DOHH2 (cell line): ENCODE data around the gene C1QTNF4.
A peak's percentile ranks its signal among the peaks of the same experiment; 100 is the strongest.
"Not testable (repeated sequence)": the region's sequence is repeated elsewhere in the genome, so short reads cannot be mapped to it uniquely, and the experiment has no call there.

ENCODE experiments used
- H3F3A ChIP-seq: fragments of 200-600 bp; sonication (generic), shearing (Covaris generic); 2 replicates; pipeline ENCODE4 v1.6.0; 2016; ENCODE audit warnings: antibody characterized with exemption, mild to moderate bottlenecking; ENCODE audit not compliant: control insufficient read depth, insufficient read depth
- H3K27ac ChIP-seq: fragments of 200-600 bp; sonication (generic); 2 replicates; pipeline ENCODE4 v1.5.1; 2014; ENCODE audit warnings: low read depth, mild to moderate bottlenecking, low read length, moderate library complexity
- H3K27me3 ChIP-seq: fragments of 200-600 bp; sonication (generic); 2 replicates; pipeline ENCODE4 v1.6.1; 2014; ENCODE audit warnings: mild to moderate bottlenecking, low read length, mixed read lengths; ENCODE audit not compliant: control insufficient read depth
- H3K36me3 ChIP-seq: fragments of 200-600 bp; sonication (generic); 2 replicates; pipeline ENCODE4 v1.6.1; 2014; ENCODE audit warnings: mild to moderate bottlenecking, low read length, moderate library complexity, mixed read lengths; ENCODE audit not compliant: control insufficient read depth
- H3K4me1 ChIP-seq: fragments of 200-600 bp; sonication (generic); 2 replicates; pipeline ENCODE4 v1.6.1; 2014; ENCODE audit warnings: mild to moderate bottlenecking, low read length, mixed read lengths; ENCODE audit not compliant: control insufficient read depth
- H3K4me2 ChIP-seq: fragments of 200-600 bp; sonication (generic); 2 replicates; pipeline ENCODE4 v1.6.0; 2014; ENCODE audit warnings: mild to moderate bottlenecking, low read length, moderate library complexity
- H3K4me3 ChIP-seq: fragments of 200-600 bp; sonication (generic); 2 replicates; pipeline ENCODE4 v1.5.1; 2014; ENCODE audit warnings: mild to moderate bottlenecking, low read length, mixed read lengths
- H3K79me2 ChIP-seq: fragments of 200-600 bp; sonication (generic); 2 replicates; pipeline ENCODE4 v1.6.1; 2014; ENCODE audit warnings: mild to moderate bottlenecking, low read length, mixed read lengths; ENCODE audit not compliant: control insufficient read depth
- H3K9me2 ChIP-seq: fragments of 200-600 bp; sonication (generic); replicated peaks from 2 replicates; pipeline ENCODE4 v1.6.1; 2014; ENCODE audit warnings: mild to moderate bottlenecking, low read length, mixed read lengths; ENCODE audit not compliant: control insufficient read depth
- H3K9me3 ChIP-seq: fragments of 200-600 bp; sonication (generic); 2 replicates; pipeline ENCODE4 v1.6.1; 2014; ENCODE audit warnings: antibody characterized with exemption, low read length, mixed read lengths; ENCODE audit not compliant: control insufficient read depth, insufficient read depth
- H4K20me1 ChIP-seq: fragments of 200-600 bp; sonication (generic); 2 replicates; pipeline ENCODE4 v1.6.0; 2014; ENCODE audit warnings: low read depth, mild to moderate bottlenecking, antibody characterized with exemption, low read length, moderate library complexity; ENCODE audit not compliant: control insufficient read depth, insufficient read depth
- EZH2phosphoT487 ChIP-seq: fragments of 200-600 bp; sonication (generic); IDR thresholded peaks from 2 replicates; pipeline ENCODE4 v1.6.1; 2017; ENCODE audit warnings: borderline replicate concordance, mild to moderate bottlenecking, antibody characterized with exemption, low read length, moderate library complexity, mixed read lengths
- TF ChIP-seq, protein P1 (sequence below): fragments of 200-600 bp; sonication (generic); IDR thresholded peaks from one replicate; pipeline ENCODE4 v1.5.1; 2014; ENCODE audit warnings: antibody characterized with exemption, mild to moderate bottlenecking, low read depth, low read length; ENCODE audit not compliant: poor library complexity, severe bottlenecking

Gene C1QTNF4

DNA sequence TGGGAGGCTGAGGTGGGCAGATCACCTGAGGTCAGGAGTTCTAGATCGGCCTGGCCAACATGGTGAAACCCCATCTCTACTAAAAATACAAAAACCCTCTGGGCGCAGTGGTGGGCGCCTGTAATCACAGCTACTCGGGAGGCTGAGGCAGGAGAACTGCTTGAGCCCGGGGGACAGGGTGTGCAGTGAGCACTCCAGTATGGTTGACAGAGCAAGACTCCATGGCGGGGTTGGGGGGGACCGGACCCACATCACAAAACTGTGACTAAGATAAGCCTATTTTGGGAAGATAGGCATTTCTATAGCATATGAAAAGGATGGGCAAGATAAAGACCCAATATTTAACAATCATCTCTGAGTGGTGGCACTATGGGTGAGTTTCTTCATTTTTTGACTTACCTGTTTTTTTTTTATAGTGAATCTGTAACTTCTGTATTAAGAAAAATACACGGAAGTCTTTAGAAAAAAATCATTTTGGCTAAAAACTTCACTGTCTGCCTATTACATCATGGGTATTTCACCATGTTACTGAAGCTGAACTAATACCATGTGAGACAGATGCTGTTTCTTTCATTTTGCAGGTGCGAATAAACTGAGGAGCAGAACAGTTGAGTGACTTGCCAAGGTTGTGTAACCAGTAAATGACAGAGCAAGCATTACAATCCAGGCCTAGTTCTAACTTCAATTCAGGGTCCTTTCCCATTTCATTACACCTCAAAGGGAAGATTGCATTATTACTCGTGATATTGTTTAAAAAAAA is 43.7 kb downstream of the C1QTNF4 start:
- Histone ChIP-seq H3K4me3 (peak overlapping the region; percentile 94), H3K27ac (0 out of 2 replicates have a peak overlapping the region, but pooled peaks have one; percentile 18), H4K20me1 (peaks cover 24% of the 10 kb centered on the region), H3K4me2 (peak overlapping the region; percentile 100), H3K27me3 (no peaks in the 10 kb centered on the region), H3K79me2 (peaks cover 80% of the 10 kb centered on the region), H3K4me1 (peaks cover 26% of the 10 kb centered on the region), H3K9me3 (no peaks in the 10 kb centered on the region), H3K9me2 (no peaks in the 10 kb centered on the region), H3F3A (peaks cover 7% of the 10 kb centered on the region; the same call in 1 of the 2 replicates), H3K36me3 (peaks cover 58% of the 10 kb centered on the region)
- no peak for TF ChIP-seq EZH2phosphoT487
- TF ChIP-seq, protein P1, sequence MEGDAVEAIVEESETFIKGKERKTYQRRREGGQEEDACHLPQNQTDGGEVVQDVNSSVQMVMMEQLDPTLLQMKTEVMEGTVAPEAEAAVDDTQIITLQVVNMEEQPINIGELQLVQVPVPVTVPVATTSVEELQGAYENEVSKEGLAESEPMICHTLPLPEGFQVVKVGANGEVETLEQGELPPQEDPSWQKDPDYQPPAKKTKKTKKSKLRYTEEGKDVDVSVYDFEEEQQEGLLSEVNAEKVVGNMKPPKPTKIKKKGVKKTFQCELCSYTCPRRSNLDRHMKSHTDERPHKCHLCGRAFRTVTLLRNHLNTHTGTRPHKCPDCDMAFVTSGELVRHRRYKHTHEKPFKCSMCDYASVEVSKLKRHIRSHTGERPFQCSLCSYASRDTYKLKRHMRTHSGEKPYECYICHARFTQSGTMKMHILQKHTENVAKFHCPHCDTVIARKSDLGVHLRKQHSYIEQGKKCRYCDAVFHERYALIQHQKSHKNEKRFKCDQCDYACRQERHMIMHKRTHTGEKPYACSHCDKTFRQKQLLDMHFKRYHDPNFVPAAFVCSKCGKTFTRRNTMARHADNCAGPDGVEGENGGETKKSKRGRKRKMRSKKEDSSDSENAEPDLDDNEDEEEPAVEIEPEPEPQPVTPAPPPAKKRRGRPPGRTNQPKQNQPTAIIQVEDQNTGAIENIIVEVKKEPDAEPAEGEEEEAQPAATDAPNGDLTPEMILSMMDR = no peak

DNA sequence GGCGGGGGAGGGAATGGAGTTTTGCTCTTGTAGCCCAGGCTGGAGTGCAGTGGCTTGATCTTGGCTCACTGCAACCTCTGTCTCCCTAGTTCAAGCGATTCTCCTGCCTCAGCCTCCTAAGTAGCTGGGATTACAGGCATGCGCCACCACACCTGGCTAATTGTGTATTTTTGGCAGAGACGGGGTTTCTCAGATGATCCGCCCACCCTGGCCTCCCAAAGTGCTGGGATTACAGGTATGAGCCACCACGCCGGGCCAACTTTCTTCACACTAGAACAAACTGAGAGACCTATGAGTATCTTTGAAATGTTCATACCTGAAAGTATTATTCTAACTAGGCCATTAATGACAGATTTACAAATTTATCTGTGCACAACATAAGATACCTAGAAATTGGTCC is 47.9 kb downstream of the C1QTNF4 start:
- H4K20me1 ChIP-seq = peaks cover 41% of the 10 kb centered on the region
- H3K4me1 ChIP-seq = peaks cover 35% of the 10 kb centered on the region
- not testable (repeated sequence) for H3K4me2 ChIP-seq

DNA sequence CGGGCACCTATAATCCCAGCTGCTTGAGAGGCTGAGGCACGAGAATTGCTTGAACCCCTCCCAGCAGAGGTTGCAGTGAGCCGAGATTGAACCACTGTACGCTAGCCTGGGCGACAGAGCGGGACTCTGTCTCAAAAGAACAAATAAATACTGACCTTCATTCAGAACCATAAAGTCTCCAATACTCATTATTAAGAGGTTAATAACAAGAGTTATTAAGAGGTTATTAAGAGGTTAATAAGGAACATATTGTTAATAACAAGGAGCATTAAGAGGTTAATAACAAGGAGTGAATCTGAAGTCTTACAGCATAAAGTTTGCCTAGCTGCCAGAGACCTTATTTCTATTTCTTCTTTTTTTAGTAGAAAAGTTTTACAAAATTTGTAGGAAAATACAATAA is 48.9 kb downstream of the C1QTNF4 start:
- Histone ChIP-seq H3K79me2 (peaks cover 100% of the 10 kb centered on the region), H3K9me2 (no peaks in the 10 kb centered on the region), H3K36me3 (peaks cover 50% of the 10 kb centered on the region), H4K20me1 (peaks cover 31% of the 10 kb centered on the region), H3K4me3 (no peak overlapping the region), H3K4me2 (no peak overlapping the region), H3F3A (no peaks in the 10 kb centered on the region), H3K27ac (no peak overlapping the region), H3K27me3 (no peaks in the 10 kb centered on the region), H3K4me1 (peaks cover 26% of the 10 kb centered on the region), H3K9me3 (no peaks in the 10 kb centered on the region)
- TF ChIP-seq, protein P1 = no peak
- no peak for TF ChIP-seq EZH2phosphoT487

More for the DNA sequence above, 47.9 kb downstream of the C1QTNF4 start:
- not testable (repeated sequence) for H3K27me3 ChIP-seq, H3K9me3 ChIP-seq, H3K27ac ChIP-seq, H3K4me3 ChIP-seq, H3F3A ChIP-seq, H3K9me2 ChIP-seq
- peaks cover 100% of the 10 kb centered on the region for H3K79me2 ChIP-seq
- peaks cover 58% of the 10 kb centered on the region for H3K36me3 ChIP-seq

DNA sequence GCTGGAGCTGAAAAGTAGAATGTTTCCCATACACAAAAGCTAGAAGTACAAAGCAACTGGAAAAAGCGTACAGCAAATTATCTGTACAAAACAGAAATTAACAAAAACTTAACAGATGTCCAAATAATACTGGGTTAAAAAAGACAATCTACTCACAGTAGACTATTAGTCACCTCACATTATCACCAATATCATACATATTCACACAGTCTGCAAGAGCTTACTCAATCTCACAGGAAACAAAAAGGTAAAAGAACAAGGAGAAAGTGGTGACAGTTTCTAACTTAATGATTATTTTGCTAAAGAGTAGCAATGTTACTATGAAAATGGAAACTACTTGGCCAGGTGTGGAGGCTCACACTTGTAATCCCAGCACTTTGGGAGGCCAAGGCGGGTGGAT is 53.1 kb downstream of the C1QTNF4 start:
- Histone ChIP-seq H3K9me3 (no peaks in the 10 kb centered on the region), H3F3A (no peaks in the 10 kb centered on the region; the same call in 1 of the 2 replicates), H3K27me3 (no peaks in the 10 kb centered on the region), H3K4me2 (no peak overlapping the region), H3K79me2 (peaks cover 100% of the 10 kb centered on the region), H3K4me3 (no peak overlapping the region), H3K27ac (no peak overlapping the region), H3K9me2 (no peaks in the 10 kb centered on the region), H4K20me1 (peaks cover 29% of the 10 kb centered on the region), H3K36me3 (peaks cover 36% of the 10 kb centered on the region), H3K4me1 (peaks cover 48% of the 10 kb centered on the region)
- no peak for TF ChIP-seq EZH2phosphoT487
- TF ChIP-seq, protein P1 = no peak
